SK-N-SH treated with all-trans-retinoic acid at 6 μM for 48 hours (cell line): ENCODE measurements around the gene PNLIP.

Source experiments
- TCF4 ChIP-seq: fragments of 250-450 bp; sonication (Bioruptor Pico); IDR thresholded peaks from 2 replicates; pipeline ENCODE4 v1.8.0; 2021; ENCODE audit warnings: mild to moderate bottlenecking, moderate library complexity, borderline replicate concordance
- TOX ChIP-seq: fragments of 250-450 bp; sonication (Bioruptor Pico); IDR thresholded peaks from 2 replicates; pipeline ENCODE4 v1.8.0; 2021; ENCODE audit warnings: mild to moderate bottlenecking, moderate library complexity, borderline replicate concordance
- ZFP3 ChIP-seq: fragments of 250-450 bp; sonication (Bioruptor Pico); IDR thresholded peaks from 2 replicates; pipeline ENCODE4 v1.5.0; 2020; ENCODE audit warnings: mild to moderate bottlenecking, moderate library complexity
- ZNF565 ChIP-seq: fragments of 450-650 bp; formaldehyde crosslinking; conservative IDR thresholded peaks from 2 replicates; pipeline ENCODE4 v1.5.0; 2020; ENCODE audit warnings: low read depth, mild to moderate bottlenecking, moderate library complexity

DNA sequence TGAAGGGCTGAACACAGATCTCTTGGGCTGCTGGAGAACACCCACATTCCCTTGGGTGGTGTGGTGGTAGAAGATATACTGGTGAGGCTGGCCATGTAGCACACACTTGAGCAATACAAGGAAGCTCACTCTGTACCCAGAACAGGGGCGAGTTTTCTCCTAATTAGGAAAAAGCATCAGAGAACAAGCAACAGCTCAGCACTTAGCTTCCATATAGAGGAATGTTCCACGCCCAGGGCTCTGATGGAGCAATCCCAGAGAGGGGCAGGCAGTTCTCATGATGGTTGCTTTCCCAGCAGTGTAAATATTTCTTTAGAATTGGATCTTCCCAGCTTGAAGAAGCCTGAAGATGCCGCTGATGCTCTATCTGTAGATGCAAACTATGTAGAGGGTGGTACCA lies 21.0 kb upstream of the PNLIP start:
- TF ChIP-seq TOX (CRISPR knock-in tag) (no peak), TCF4 (no peak), ZFP3 (no peak), ZNF565 (CRISPR knock-in tag) (no peak)
